IMR-90 (cell line): ENCODE results near the gene SLC7A7. TPM values are rescaled to one million over a fixed set of nuclear protein-coding genes. Genes with fewer than 3 reads are reported as not detected.

Source experiments
- ATAC-seq: fragments of 200-7000 bp; cut with Tn5 transposase; 2 replicates; pipeline ENCODE4 v1.9.1; 2020; ENCODE audit warnings: low read depth, mild to moderate bottlenecking, moderate library complexity
- BruUV-seq: library from RNA; stranded (reverse); fragments of 400-500 nt; replicated peaks from 2 replicates; lab custom pipeline; 2021; lab: Mats Ljungman, UMichigan
- CTCF ChIA-PET: fragments of 300-600 bp; formaldehyde crosslinking; extraction: SDS; loops from one replicate; lab custom pipeline; 2021; ENCODE audit warnings: antibody characterized with exemption; lab: Yijun Ruan, JAX
- POLR2A ChIA-PET: fragments of 300-600 bp; sonication (Branson Sonifier 250); formaldehyde crosslinking; loops from one replicate; lab custom pipeline; 2022; ENCODE audit warnings: antibody characterized with exemption; ENCODE audit not compliant: unreplicated experiment; lab: Charles Lee
- DNase-seq: peaks from one replicate; pipeline ENCODE4 v3.0.0; 2013
- H2AFZ ChIP-seq: replicated peaks from 2 replicates; pipeline ENCODE3; 2013; ENCODE audit warnings: low read length, mild to moderate bottlenecking; ENCODE audit not compliant: poor library complexity
- H2AK5ac ChIP-seq: 2 replicates; pipeline ENCODE4 v1.6.1; 2013; ENCODE audit warnings: low read depth, low read length, inconsistent platforms
- H2AK9ac ChIP-seq: replicated peaks from 2 replicates; pipeline ENCODE3; 2013; ENCODE audit warnings: mild to moderate bottlenecking, low read depth, low read length, moderate library complexity; ENCODE audit not compliant: poor library complexity
- H2BK120ac ChIP-seq: 2 replicates; pipeline ENCODE4 v1.6.1; 2013; ENCODE audit warnings: low read depth, low read length, inconsistent platforms
- H2BK15ac ChIP-seq: 3 replicates; pipeline ENCODE4 v1.6.1; 2013; ENCODE audit warnings: low read depth, low read length, inconsistent platforms
- H2BK20ac ChIP-seq: 2 replicates; pipeline ENCODE4 v1.6.1; 2013; ENCODE audit warnings: low read depth, mild to moderate bottlenecking, inconsistent platforms, low read length, moderate library complexity
- H2BK5ac ChIP-seq: 2 replicates; pipeline ENCODE4 v1.6.1; 2013; ENCODE audit warnings: mild to moderate bottlenecking, low read depth, low read length, inconsistent platforms; ENCODE audit not compliant: poor library complexity, severe bottlenecking
- H3K14ac ChIP-seq: replicated peaks from 2 replicates; pipeline ENCODE4 v1.6.1; 2013; ENCODE audit warnings: low read depth, low read length, inconsistent platforms
- H3K18ac ChIP-seq: 2 replicates; pipeline ENCODE4 v1.6.1; 2013; ENCODE audit warnings: low read depth, low read length, control low read depth
- H3K23ac ChIP-seq: 2 replicates; pipeline ENCODE4 v1.6.1; 2013; ENCODE audit warnings: low read depth, low read length, inconsistent platforms
- H3K27ac ChIP-seq: 2 replicates; pipeline ENCODE4 v1.5.1; 2013; ENCODE audit warnings: mild to moderate bottlenecking, control low read depth, low read length; ENCODE audit not compliant: insufficient read depth
- H3K27me3 ChIP-seq: 2 replicates; pipeline ENCODE4 v1.6.1; 2013; ENCODE audit warnings: low read length; ENCODE audit not compliant: control insufficient read depth, insufficient read depth
- H3K36me3 ChIP-seq: 2 replicates; pipeline ENCODE4 v1.6.1; 2013; ENCODE audit warnings: low read length, mixed read lengths; ENCODE audit not compliant: control insufficient read depth, insufficient read depth
- H3K4ac ChIP-seq: 2 replicates; pipeline ENCODE4 v1.6.1; 2013; ENCODE audit warnings: low read depth, low read length, inconsistent platforms
- H3K4me1 ChIP-seq: 2 replicates; pipeline ENCODE4 v1.6.1; 2013; ENCODE audit warnings: low read length, mixed read lengths; ENCODE audit not compliant: control insufficient read depth, insufficient read depth
- H3K4me2 ChIP-seq: 2 replicates; pipeline ENCODE4 v1.6.1; 2013; ENCODE audit warnings: low read depth, mild to moderate bottlenecking, control low read depth, low read length, moderate library complexity
- H3K4me3 ChIP-seq: 2 replicates; pipeline ENCODE4 v1.5.1; 2013; ENCODE audit warnings: low read depth, mild to moderate bottlenecking, control low read depth, low read length, moderate library complexity; ENCODE audit not compliant: insufficient read depth
- H3K56ac ChIP-seq: 2 replicates; pipeline ENCODE4 v1.6.1; 2013; ENCODE audit warnings: low read length, inconsistent platforms; ENCODE audit not compliant: insufficient read depth; ENCODE audit errors: extremely low read depth
- H3K79me1 ChIP-seq, 2 experiments: 2 replicates each; pipeline ENCODE4 v1.6.1; 2013; ENCODE audit warnings: low read length in 2 of 2, inconsistent platforms in 1 of 2, low read depth in 1 of 2
- H3K9ac ChIP-seq: 2 replicates; pipeline ENCODE4 v1.6.1; 2013; ENCODE audit warnings: low read depth, low read length, control low read depth
- H3K9me1 ChIP-seq: 2 replicates; pipeline ENCODE4 v1.6.1; 2013; ENCODE audit warnings: low read length, inconsistent platforms; ENCODE audit not compliant: insufficient read depth
- H3K9me3 ChIP-seq: 2 replicates; pipeline ENCODE4 v1.6.1; 2013; ENCODE audit warnings: low read length; ENCODE audit not compliant: control insufficient read depth, insufficient read depth
- H4K20me1 ChIP-seq: 2 replicates; pipeline ENCODE4 v1.6.1; 2013; ENCODE audit warnings: low read length, inconsistent platforms; ENCODE audit not compliant: insufficient read depth
- H4K5ac ChIP-seq: 2 replicates; pipeline ENCODE4 v1.6.1; 2013; ENCODE audit warnings: mild to moderate bottlenecking, low read depth, low read length, control low read depth
- H4K8ac ChIP-seq, 2 experiments: 2 replicates each; pipeline ENCODE4 v1.6.1; 2013; ENCODE audit warnings: low read depth in 2 of 2, low read length in 2 of 2, control low read depth in 1 of 2, inconsistent platforms in 1 of 2
- H4K91ac ChIP-seq: 2 replicates; pipeline ENCODE4 v1.6.1; 2013; ENCODE audit warnings: low read depth, low read length, inconsistent platforms; ENCODE audit not compliant: insufficient read depth
- CEBPB ChIP-seq: IDR thresholded peaks from 2 replicates; pipeline ENCODE4 v1.6.1; 2012; ENCODE audit warnings: low read depth, low read length, improper control_type of control experiment
- WGBS, 2 experiments: methylation state at CpG; one replicate each; pipeline versions ENCODE4 v1.1.5 to v1.1.7; 2013; ENCODE audit warnings: missing lambda C conversion rate in 2 of 2; ENCODE audit not compliant: insufficient read length in 1 of 2; ENCODE audit errors: extremely low coverage in 2 of 2; 5-methylcytosine and 5-hydroxymethylcytosine counted together
- dilution Hi-C: fragments of 300-500 bp; cut with HindIII; formaldehyde crosslinking; loops from one replicate; pipeline ENCODE4 v1.14.3; 2018; ENCODE audit warnings: low sequenced_read_pairs; ENCODE audit not compliant: unreplicated experiment
- in situ Hi-C: fragments of 300-500 bp; cut with MboI; formaldehyde crosslinking; loops from 3 replicates; pipeline ENCODE4 v1.14.3; 2019; ENCODE audit warnings: low sequenced_read_pairs, inconsistent platforms, mixed read lengths
- intact Hi-C: fragments of 100-400 bp; cut with micrococcal nuclease; formaldehyde crosslinking; loops from 2 replicates; pipeline ENCODE4 v1.10.0; 2022
- polyA plus RNA-seq, 3 experiments: library from polyadenylated mRNA; depleted of rRNA; stranded (reverse); fragments of >200 nt; gene quantifications; 2 replicates each; pipeline ENCODE4 v1.2.3, GENCODE V29; 2012; ENCODE audit warnings: low replicate concordance in 1 of 3
- total RNA-seq: library from RNA; depleted of rRNA; stranded (reverse); fragments of >200 nt; gene quantifications from 2 replicates; pipeline ENCODE4 v1.2.3, GENCODE V29; 2012
- TF ChIP-seq, protein P1 (sequence below): fragments of 150-350 bp; IDR thresholded peaks from 2 replicates; pipeline ENCODE4 v1.6.1; 2017; ENCODE audit warnings: mild to moderate bottlenecking, antibody characterized with exemption, low read length, low read depth

SLC7A7 gene
- total and polyA plus RNA-seq, 2 of the 4 experiments (the other 2 are of a cell fraction), result 1.8 to 2.0 TPM

- H3K18ac ChIP-seq, result no peak overlapping the region
- dilution Hi-C loops, result no loop called here
- no peak overlapping the region for H2BK15ac ChIP-seq
- H3K79me1 ChIP-seq, result peaks cover 10 to 69% of the 10 kb centered on the region in 2 experiments; a peak in 3 of 4 replicates
- ATAC-seq, result no peak
- no peak overlapping the region for H2BK5ac ChIP-seq
- ChIA-PET CTCF (no interaction called here), POLR2A (no interaction called here)
- H2BK20ac ChIP-seq, result no peak overlapping the region
- no peaks in the 10 kb centered on the region for H3K9me3 ChIP-seq
- no peak overlapping the region for H4K5ac ChIP-seq
- in situ Hi-C loops, result loop anchor here (10.0 kb wide), 1 partner anchor 259 kb away; the partner anchor contains the start of gene DAD1
- H3K9me1 ChIP-seq, result peaks cover 27% of the 10 kb centered on the region
- peaks cover 74% of the 10 kb centered on the region for H3K36me3 ChIP-seq
- no peak overlapping the region for H2AFZ ChIP-seq
- intact Hi-C loops, result no loop called here
- no TSS peak for BruUV-seq
- no peak for TF ChIP-seq CEBPB
- TF ChIP-seq, protein P1, sequence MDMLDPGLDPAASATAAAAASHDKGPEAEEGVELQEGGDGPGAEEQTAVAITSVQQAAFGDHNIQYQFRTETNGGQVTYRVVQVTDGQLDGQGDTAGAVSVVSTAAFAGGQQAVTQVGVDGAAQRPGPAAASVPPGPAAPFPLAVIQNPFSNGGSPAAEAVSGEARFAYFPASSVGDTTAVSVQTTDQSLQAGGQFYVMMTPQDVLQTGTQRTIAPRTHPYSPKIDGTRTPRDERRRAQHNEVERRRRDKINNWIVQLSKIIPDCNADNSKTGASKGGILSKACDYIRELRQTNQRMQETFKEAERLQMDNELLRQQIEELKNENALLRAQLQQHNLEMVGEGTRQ, result no peak
- H2BK120ac ChIP-seq, result no peak overlapping the region
- 86% methylated on average over 12 of the region's 21 CpGs; no CpG with 5 or more reads in 1 of the 2 experiments for WGBS, 2 experiments
- peaks cover 62% of the 10 kb centered on the region; the same call in 1 of the 2 replicates for H4K20me1 ChIP-seq
- no peak for DNase-seq
- H3K4me1 ChIP-seq, result peaks cover 38% of the 10 kb centered on the region
- no peak overlapping the region for H2AK5ac ChIP-seq
- H3K14ac ChIP-seq, result no peak overlapping the region
- H3K27me3 ChIP-seq, result no peaks in the 10 kb centered on the region
- H3K56ac ChIP-seq, result no peak overlapping the region
- no peak overlapping the region for H3K4me2 ChIP-seq
- H2AK9ac ChIP-seq, result peak overlapping the region; percentile 7
- no peak overlapping the region for H4K91ac ChIP-seq
- no peak overlapping the region for H3K4ac ChIP-seq
- H4K8ac ChIP-seq, result no peak overlapping the region
- H3K27ac ChIP-seq, result no peak overlapping the region
- H3K9ac ChIP-seq, result no peak overlapping the region
- no peak overlapping the region for H3K4me3 ChIP-seq
- no peak overlapping the region for H3K23ac ChIP-seq
Observed at GRCh38 chr14:22843123-22843925, 28.1 kb upstream of the SLC7A7 start.
